NCI-H345 (cell line): ENCODE data around the gene SUCLG2.
"Not testable (repeated sequence)": the region's sequence is repeated elsewhere in the genome, so short reads cannot be mapped to it uniquely, and the experiment has no call there.

Source experiments
- DNase-seq: peaks from one replicate; lab custom pipeline; 2025; lab: John Stamatoyannopoulos, UW

Gene SUCLG2

DNA sequence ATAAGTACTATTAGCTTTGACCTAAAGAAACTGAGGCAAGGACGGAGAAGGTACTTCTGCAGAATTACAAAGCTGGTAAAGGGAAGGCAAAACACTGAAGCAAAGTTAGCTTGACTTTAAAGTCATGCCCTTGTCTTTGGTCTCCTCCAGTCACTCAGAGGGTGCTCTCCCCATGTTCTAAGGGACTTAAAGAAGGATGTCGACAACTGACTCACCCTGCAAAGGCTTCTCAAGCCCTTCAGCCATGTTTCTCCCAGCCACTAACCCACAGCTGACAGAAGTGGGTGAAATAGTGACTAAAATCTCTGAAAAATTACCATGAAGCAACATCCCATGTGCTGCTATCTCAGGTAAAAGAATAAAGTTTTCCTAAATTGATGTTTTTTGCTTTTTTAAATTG, 46.4 kb downstream of the SUCLG2 start:
- no peak for DNase-seq

DNA sequence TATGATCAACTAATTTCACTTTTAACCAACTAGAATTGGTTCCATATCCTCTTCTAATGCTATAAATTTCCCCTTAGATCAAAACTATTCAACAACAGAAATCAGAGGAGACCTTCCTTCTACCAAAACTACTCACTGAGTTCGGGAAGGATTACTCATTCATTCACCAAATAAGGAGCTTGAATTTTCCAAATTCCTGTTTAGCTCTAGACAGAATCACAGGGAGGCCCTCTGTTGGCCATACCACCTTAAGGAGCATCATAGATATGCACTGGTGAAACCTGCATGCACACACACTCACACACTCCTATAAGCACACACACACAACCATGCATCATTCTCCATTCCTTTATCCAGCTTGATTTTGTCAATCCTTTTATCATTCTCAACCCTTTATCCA, 49.0 kb downstream of the SUCLG2 start:
- DNase-seq, result no peak

- no peak for DNase-seq
These were observed 51.6 kb downstream of the SUCLG2 start for GRCh38 chr3:67602816-67603215.

GRCh38 chr3:67601919-67602608, 52.3 kb downstream of the SUCLG2 start:
- no peak for DNase-seq

- no peak for DNase-seq
These were observed 53.0 kb downstream of the SUCLG2 start for GRCh38 chr3:67601385-67601784.

GRCh38 chr3:67599821-67600220, 54.6 kb downstream of the SUCLG2 start:
- DNase-seq, result no peak

DNA sequence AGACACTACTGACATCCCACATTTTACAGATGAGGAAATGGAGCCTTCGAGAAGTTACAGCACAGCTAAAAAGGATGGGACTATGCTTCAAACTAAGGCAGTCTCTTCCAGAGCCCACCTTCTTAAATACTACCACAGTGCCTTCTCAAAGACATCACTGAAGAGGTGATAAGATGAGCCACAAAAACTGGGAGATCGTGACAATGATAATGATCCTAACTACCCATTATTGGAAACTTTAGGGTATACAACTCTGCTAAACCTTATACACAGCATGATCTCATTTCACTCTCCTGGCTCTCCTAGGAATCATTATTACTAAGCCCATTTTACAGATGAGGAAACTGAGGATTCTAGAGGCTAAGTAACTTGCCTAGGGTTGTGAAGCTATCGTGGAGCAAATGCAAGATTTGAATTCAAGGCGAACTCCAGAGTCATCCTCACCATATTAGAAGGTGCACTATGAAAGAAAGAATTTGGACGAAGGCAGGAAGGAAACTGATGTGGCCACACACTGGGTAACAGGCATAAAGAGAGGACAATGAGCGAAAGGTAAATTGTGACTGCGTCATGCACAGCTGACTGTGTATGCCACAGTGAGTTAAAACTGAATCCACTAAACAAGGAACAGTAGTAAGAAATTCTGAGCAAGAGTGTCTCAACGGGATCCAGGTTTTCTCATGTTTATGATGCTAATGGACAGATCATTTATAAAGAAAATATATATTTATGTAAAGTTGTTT, 55.4 kb downstream of the SUCLG2 start:
- no peak for DNase-seq

DNA sequence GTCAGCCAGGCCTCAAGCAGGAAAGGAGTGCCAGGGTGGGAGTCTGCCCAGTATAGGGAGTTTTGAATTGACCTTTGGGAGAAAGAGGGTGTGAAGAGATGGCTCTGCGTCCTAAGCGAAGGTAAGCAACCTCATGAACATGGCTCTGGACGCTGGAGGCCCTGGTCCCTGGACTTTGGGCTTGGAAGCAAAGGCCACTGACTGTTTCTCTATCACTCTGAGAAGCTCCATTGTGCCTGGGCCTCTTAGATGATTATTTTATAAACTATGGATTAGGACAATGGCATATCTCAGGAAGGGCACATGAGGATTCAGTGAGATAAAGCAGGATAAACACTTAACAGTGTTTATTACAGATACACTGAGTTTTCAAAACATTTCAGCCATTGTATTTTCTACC, 59.0 kb downstream of the SUCLG2 start:
- DNase-seq, result no peak

- DNase-seq, result no peak
These were observed 60.6 kb downstream of the SUCLG2 start for GRCh38 chr3:67593761-67594234.

GRCh38 chr3:67592057-67592456, 62.4 kb downstream of the SUCLG2 start:
- no peak for DNase-seq

DNA sequence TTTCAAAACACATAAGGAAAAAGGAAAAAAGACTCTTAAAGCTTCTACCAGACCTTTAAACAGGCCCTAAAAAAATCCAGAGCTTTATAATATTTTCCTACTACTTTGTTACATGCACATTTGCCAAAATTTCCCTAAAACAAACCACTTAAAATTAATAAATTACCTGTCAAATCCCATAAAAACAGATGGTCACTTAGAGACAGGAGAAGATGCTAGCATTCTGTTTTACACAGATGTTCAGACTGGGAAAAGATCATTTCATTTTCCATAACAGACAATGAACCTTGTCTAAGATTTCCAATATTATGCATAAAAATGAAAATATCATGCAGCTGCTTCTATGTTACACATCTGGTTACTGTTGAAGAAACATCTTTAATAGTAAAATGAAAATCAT, 66.6 kb downstream of the SUCLG2 start:
- no peak for DNase-seq

- DNase-seq, result no peak
These were observed 67.1 kb downstream of the SUCLG2 start for GRCh38 chr3:67587301-67587700.

GRCh38 chr3:67584608-67585007, 69.8 kb downstream of the SUCLG2 start:
- DNase-seq, result not testable (repeated sequence)

- DNase-seq, result no peak
These were observed 73.9 kb downstream of the SUCLG2 start for GRCh38 chr3:67580430-67581000.

DNA sequence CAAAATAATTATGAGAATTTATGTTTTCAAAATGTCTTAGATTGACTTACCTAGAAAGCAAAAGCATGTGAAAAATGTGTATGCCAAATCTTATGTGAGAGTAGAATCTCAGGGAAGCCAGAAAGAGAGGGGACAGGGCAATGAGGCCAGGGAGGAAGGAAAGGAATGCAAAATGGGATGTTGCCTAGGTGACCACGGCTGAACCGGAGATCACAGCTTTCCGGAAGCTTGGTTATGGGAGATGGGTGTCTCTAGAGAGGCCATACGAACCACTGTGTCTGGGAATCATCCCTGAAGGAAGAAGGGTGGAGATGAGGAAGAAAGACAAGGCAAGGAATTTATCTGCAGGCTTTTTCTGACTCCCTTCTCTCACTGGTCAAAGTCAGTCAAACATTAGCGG, 76.0 kb downstream of the SUCLG2 start:
- no peak for DNase-seq

- no peak for DNase-seq
These were observed 78.0 kb downstream of the SUCLG2 start for GRCh38 chr3:67576441-67576840.

GRCh38 chr3:67569324-67569723, 85.1 kb downstream of the SUCLG2 start:
- no peak for DNase-seq

DNA sequence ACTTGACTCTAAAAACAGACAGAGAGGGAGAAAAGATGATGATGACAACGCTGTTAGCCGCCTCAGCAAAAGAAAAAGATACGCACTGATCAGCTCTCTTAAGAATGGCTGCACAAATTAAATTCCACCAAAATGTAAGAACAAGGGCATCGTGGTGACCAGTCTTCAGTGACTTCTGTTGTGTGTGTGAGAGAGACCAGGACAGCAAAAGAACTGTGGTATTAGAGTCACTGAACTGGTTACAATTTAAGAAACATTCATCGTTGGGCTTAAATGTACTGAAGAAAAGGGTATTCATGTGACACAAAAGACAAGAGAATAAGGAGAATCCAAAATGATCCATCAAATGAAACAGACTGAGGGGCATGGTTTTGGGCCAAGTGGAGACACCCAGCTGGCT, 86.5 kb downstream of the SUCLG2 start:
- DNase-seq, result no peak

- no peak for DNase-seq
These were observed 89.4 kb downstream of the SUCLG2 start for GRCh38 chr3:67564973-67565372.

DNA sequence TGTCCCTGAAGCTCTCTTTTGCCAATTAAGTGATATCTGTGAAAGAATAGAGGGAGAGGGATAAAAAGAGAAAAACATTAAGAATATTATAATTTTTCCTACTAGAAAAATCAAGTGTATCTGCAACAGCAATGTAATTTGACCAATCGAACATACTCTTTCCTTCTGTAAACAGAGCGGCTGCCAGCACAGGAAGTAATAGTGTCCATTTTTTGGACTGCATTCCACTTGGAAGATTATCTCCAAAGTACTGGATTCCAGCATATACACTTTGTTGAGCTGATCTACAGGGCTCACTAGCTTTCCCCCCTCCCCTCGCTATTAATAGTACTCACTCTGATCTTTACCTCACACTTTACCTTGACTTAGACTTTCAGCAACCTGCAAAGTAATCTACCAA, 90.4 kb downstream of the SUCLG2 start:
- no peak for DNase-seq

GRCh38 chr3:67561667-67562394, 92.6 kb downstream of the SUCLG2 start:
- no peak for DNase-seq

- no peak for DNase-seq
These were observed 93.1 kb downstream of the SUCLG2 start for GRCh38 chr3:67561266-67561665.
